A549 (cell line): Measurements from ENCODE around the gene RPP25L. TPM values are rescaled to one million over a fixed set of nuclear protein-coding genes. Genes with fewer than 3 reads are reported as not detected.

Experiments
- ATAC-seq, 2 experiments: fragments of 200-7000 bp in 1 of 2; fragments of >200 bp in 1 of 2; cut with Nextera tagmentation in 1 of 2; cut with Tn5 transposase in 1 of 2; 3 replicates each; pipeline versions ENCODE4 v1.8.0 to v1.9.1; 2018 to 2020; ENCODE audit warnings: mild to moderate bottlenecking in 1 of 2, moderate library complexity in 1 of 2
- CTCF ChIA-PET: fragments of 300-600 bp; sonication (Branson Sonifier 250); formaldehyde crosslinking; extraction: SDS; loops from one replicate; lab custom pipeline; 2021; ENCODE audit warnings: antibody characterized with exemption, inconsistent platforms; lab: Yijun Ruan, JAX
- POLR2A ChIA-PET: fragments of 350-600 bp; formaldehyde crosslinking; extraction: SDS; loops from one replicate; lab custom pipeline; 2021; ENCODE audit warnings: antibody characterized with exemption, inconsistent platforms; lab: Yijun Ruan, JAX
- DNase-seq, 2 experiments: peaks; one replicate each; pipeline versions ENCODE4 v3.0.0 to v3.0.0-alpha.2; 2011 to 2016; ENCODE audit warnings: low read depth in 1 of 2, low spot score in 1 of 2
- FAIRE-seq: peaks from 2 replicates; lab custom pipeline; 2011; peaks lifted over from hg19 to GRCh38; lab: Jason Lieb, UNC
- H3K27ac ChIP-seq, 2 experiments: fragments of >200 bp; sonication (Bioruptor Twin); formaldehyde crosslinking; 3 replicates each; pipeline ENCODE4 v1.5.1; 2016 to 2017
- H3K4me1 ChIP-seq: fragments of >200 bp; sonication (Bioruptor Twin); formaldehyde crosslinking; 3 replicates; pipeline ENCODE4 v1.6.1; 2016
- H3K4me2 ChIP-seq: fragments of >200 bp; sonication (Bioruptor Twin); formaldehyde crosslinking; 3 replicates; pipeline ENCODE4 v1.6.1; 2016
- H3K4me3 ChIP-seq: fragments of >200 bp; sonication (Bioruptor Twin); formaldehyde crosslinking; 3 replicates; pipeline ENCODE4 v1.5.1; 2016
- H3K9me3 ChIP-seq: fragments of >200 bp; sonication (Bioruptor Twin); formaldehyde crosslinking; 3 replicates; pipeline ENCODE4 v1.6.1; 2016
- CBX2 ChIP-seq: fragments of 200-600 bp; sonication (generic); IDR thresholded peaks from 2 replicates; pipeline ENCODE4 v1.6.1; 2016; ENCODE audit warnings: low read depth, mild to moderate bottlenecking, borderline replicate concordance
- CHD2 ChIP-seq: fragments of 150-350 bp; IDR thresholded peaks from 2 replicates; pipeline ENCODE4 v1.6.1; 2014; ENCODE audit warnings: low read length; ENCODE audit not compliant: partially characterized antibody
- CHD4 ChIP-seq: fragments of 200-600 bp; sonication (generic); IDR thresholded peaks from 2 replicates; pipeline ENCODE4 v1.6.1; 2016; ENCODE audit warnings: antibody characterized with exemption, mild to moderate bottlenecking, borderline replicate concordance
- FOSB ChIP-seq: fragments of 250-450 bp; sonication (Bioruptor Pico); IDR thresholded peaks from 2 replicates; pipeline ENCODE4 v1.5.0; 2020; ENCODE audit warnings: mild to moderate bottlenecking, moderate library complexity
- FOXS1 ChIP-seq: fragments of 250-450 bp; sonication (Bioruptor Pico); IDR thresholded peaks from 2 replicates; pipeline ENCODE4 v1.5.0; 2020; ENCODE audit warnings: mild to moderate bottlenecking, moderate library complexity
- HEYL ChIP-seq: fragments of 250-450 bp; sonication (Bioruptor Pico); IDR thresholded peaks from 2 replicates; pipeline ENCODE4 v1.8.0; 2021; ENCODE audit warnings: mild to moderate bottlenecking, moderate library complexity
- HMGXB4 ChIP-seq: fragments of 250-450 bp; sonication (Bioruptor Pico); IDR thresholded peaks from 2 replicates; pipeline ENCODE4 v1.5.0; 2021; ENCODE audit warnings: mild to moderate bottlenecking, moderate library complexity, borderline replicate concordance
- HOXB13 ChIP-seq: fragments of 250-450 bp; sonication (Bioruptor Pico); IDR thresholded peaks from 2 replicates; pipeline ENCODE4 v1.5.0; 2020; ENCODE audit warnings: low read depth, mild to moderate bottlenecking, moderate library complexity
- KDM1A ChIP-seq: fragments of 200-600 bp; sonication (generic); IDR thresholded peaks from 2 replicates; pipeline ENCODE4 v1.6.1; 2016; ENCODE audit warnings: low read depth, mild to moderate bottlenecking
- MAX ChIP-seq: IDR thresholded peaks from 2 replicates; pipeline ENCODE4 v1.6.1; 2012
- NFE2L2 ChIP-seq: fragments of 150-350 bp; conservative IDR thresholded peaks from 2 replicates; pipeline ENCODE4 v1.6.1; 2014; ENCODE audit warnings: low read length
- NPAS2 ChIP-seq: fragments of 250-450 bp; sonication (Bioruptor Pico); IDR thresholded peaks from 2 replicates; pipeline ENCODE4 v1.8.0; 2022; ENCODE audit warnings: mild to moderate bottlenecking, moderate library complexity, borderline replicate concordance
- NR3C1 ChIP-seq: fragments of >200 bp; sonication (Bioruptor Twin); formaldehyde crosslinking; IDR thresholded peaks from 3 replicates; pipeline ENCODE4 v1.6.1; 2017
- POLR2AphosphoS2 ChIP-seq: conservative IDR thresholded peaks from 2 replicates; pipeline ENCODE4 v1.6.1; 2012; ENCODE audit warnings: low read length, improper control_type of control experiment, inconsistent platforms
- RAD21 ChIP-seq, 2 experiments: fragments of >200 bp in 1 of 2; sonication (Bioruptor Twin) in 1 of 2; formaldehyde crosslinking in 1 of 2; IDR thresholded peaks in 1 of 2; conservative IDR thresholded peaks in 1 of 2; 2 replicates in 1 of 2; 3 replicates in 1 of 2; pipeline ENCODE4 v1.6.1; 2012 to 2018; ENCODE audit warnings: inconsistent platforms in 1 of 2
- RARB ChIP-seq: fragments of 250-450 bp; sonication (Bioruptor Pico); IDR thresholded peaks from 2 replicates; pipeline ENCODE4 v1.8.0; 2021; ENCODE audit warnings: mild to moderate bottlenecking, moderate library complexity
- SREBF2 ChIP-seq: fragments of 450-650 bp; IDR thresholded peaks from 2 replicates; pipeline ENCODE4 v1.6.1; 2014; ENCODE audit warnings: mild to moderate bottlenecking, moderate library complexity
- TP53 ChIP-seq: fragments of 250-450 bp; sonication (Bioruptor Pico); IDR thresholded peaks from 2 replicates; pipeline ENCODE4 v1.5.0; 2021; ENCODE audit warnings: mild to moderate bottlenecking, moderate library complexity
- ZFP36 ChIP-seq: fragments of 450-650 bp; IDR thresholded peaks from 2 replicates; pipeline ENCODE4 v1.6.1; 2014; ENCODE audit warnings: borderline replicate concordance; ENCODE audit not compliant: partially characterized antibody
- ZNF302 ChIP-seq: fragments of 250-450 bp; sonication (Bioruptor Pico); IDR thresholded peaks from 2 replicates; pipeline ENCODE4 v1.9.0; 2021; ENCODE audit warnings: inconsistent platforms, mild to moderate bottlenecking, moderate library complexity
- WGBS: methylation state at CpG from one replicate; pipeline ENCODE4 v1.1.6; 2017; ENCODE audit errors: missing lambda C conversion rate; 5-methylcytosine and 5-hydroxymethylcytosine counted together
- polyA plus RNA-seq, 4 experiments: library from polyadenylated mRNA; depleted of rRNA in 3 of 4; stranded (reverse); fragments of >200 nt; fragmentation: RNase III in 1 of 4; extraction: RNeasy Plus Mini Kit Qiagen cat#74134 plus additional on column Dnase treatment in 1 of 4; gene quantifications; 2 replicates in 3 of 4; 3 replicates in 1 of 4; pipeline ENCODE4 v1.2.3, GENCODE V29; 2011 to 2017
- TF ChIP-seq, protein P1 (sequence below): IDR thresholded peaks from 2 replicates; pipeline ENCODE4 v1.6.1; 2012; ENCODE audit warnings: low read depth, borderline replicate concordance

The RPP25L gene
- polyA plus RNA-seq, 2 of the 4 experiments (the other 2 are of a cell fraction): 40.8 to 41.7 TPM

- TF ChIP-seq CHD4: no peak
- TF ChIP-seq FOSB (CRISPR knock-in tag): no peak
- TF ChIP-seq HOXB13 (CRISPR knock-in tag): no peak
- TF ChIP-seq, protein P1, sequence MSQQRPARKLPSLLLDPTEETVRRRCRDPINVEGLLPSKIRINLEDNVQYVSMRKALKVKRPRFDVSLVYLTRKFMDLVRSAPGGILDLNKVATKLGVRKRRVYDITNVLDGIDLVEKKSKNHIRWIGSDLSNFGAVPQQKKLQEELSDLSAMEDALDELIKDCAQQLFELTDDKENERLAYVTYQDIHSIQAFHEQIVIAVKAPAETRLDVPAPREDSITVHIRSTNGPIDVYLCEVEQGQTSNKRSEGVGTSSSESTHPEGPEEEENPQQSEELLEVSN: no peak
- TF ChIP-seq POLR2AphosphoS2: no peak
- TF ChIP-seq KDM1A: no peak
- no peak for TF ChIP-seq ZNF302 (CRISPR knock-in tag)
- no peak for TF ChIP-seq MAX
- no peak for TF ChIP-seq SREBF2
- no peak for TF ChIP-seq FOXS1 (CRISPR knock-in tag)
- TF ChIP-seq TP53 (CRISPR knock-in tag): no peak
- no peak for TF ChIP-seq NR3C1
- TF ChIP-seq, all 56 proteins: peak for 0
- CTCF ChIA-PET: interaction anchor here (0.9 to 17.1 kb wide), 10 partner anchors 9 to 198 kb away, joined by 3 to 168 read pairs (median 4); no protein-coding TSS in a partner anchor
- no peak for FAIRE-seq
Measured at GRCh38 chr9:34575862-34576596, 35.9 kb downstream of the RPP25L start.

DNA sequence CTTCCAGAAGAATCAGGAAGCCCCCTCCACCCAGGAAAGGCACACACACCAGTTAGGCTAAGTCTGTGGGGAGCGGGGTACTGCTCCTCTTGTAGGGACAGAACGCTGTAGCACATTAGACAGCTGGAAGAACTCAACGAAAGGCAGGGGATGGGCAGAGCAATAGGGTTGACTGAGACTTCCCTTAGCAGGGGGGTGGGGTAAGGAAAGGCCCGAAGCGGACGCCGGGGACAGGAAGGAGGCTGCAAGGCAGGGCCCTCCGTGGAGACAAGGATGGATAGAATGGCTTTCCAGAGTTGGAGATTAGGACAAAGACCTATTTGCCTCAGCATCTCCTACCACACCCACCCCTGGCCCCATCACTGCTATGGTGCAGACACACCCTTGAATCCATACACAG, 36.7 kb downstream of the RPP25L start:
- Histone ChIP-seq H3K4me2 (no peak overlapping the region), H3K9me3 (no peaks in the 10 kb centered on the region), H3K4me1 (peaks cover 20% of the 10 kb centered on the region), H3K4me3 (no peak overlapping the region), H3K27ac (no peak overlapping the region)
- WGBS: 72% methylated on average over 8 of the region's 8 CpGs
- no peak for TF ChIP-seq RAD21 (conservative IDR thresholded peaks at IDR 0.05 in 1 of 2, IDR thresholded peaks at IDR 0.05 in 1 of 2)
- TF ChIP-seq CBX2: no peak
- TF ChIP-seq HMGXB4 (CRISPR knock-in tag): no peak
- no peak for TF ChIP-seq HEYL
- no peak for TF ChIP-seq NFE2L2
- no peak for TF ChIP-seq ZFP36
- no peak for TF ChIP-seq RARB (CRISPR knock-in tag)
- TF ChIP-seq NPAS2 (CRISPR knock-in tag): no peak
- TF ChIP-seq POLR2AphosphoS2: no peak
- TF ChIP-seq HOXB13 (CRISPR knock-in tag): no peak
- TF ChIP-seq CHD2: no peak
- TF ChIP-seq NR3C1: no peak
- ATAC-seq (no peak), FAIRE-seq (no peak), DNase-seq (no peak)
- CTCF ChIA-PET: interaction anchor here (0.9 to 17.1 kb wide), 7 partner anchors 8 to 197 kb away, joined by 3 to 168 read pairs (median 6); no protein-coding TSS in a partner anchor
- POLR2A ChIA-PET: no interaction called here

More at GRCh38 chr9:34575862-34576596, 35.9 kb downstream of the RPP25L start:
- H3K4me3 ChIP-seq: no peak overlapping the region
- DNase-seq (no peak), ATAC-seq (no peak)
- POLR2A ChIA-PET: no interaction called here
- 67% methylated on average over 21 of the region's 21 CpGs for WGBS
- no peak overlapping the region for H3K27ac ChIP-seq
- no peak overlapping the region for H3K4me2 ChIP-seq
- peaks cover 20% of the 10 kb centered on the region for H3K4me1 ChIP-seq
- no peaks in the 10 kb centered on the region for H3K9me3 ChIP-seq
